GM23338 (cell line): ENCODE data around the gene LAX1. TPM values are rescaled to one million over a fixed set of nuclear protein-coding genes. Genes with fewer than 3 reads are reported as not detected.

Experiments used
- ATAC-seq: fragments of 200-7000 bp; cut with Tn5 transposase; 3 replicates; pipeline ENCODE4 v1.9.1; 2020
- DNase-seq: peaks from one replicate; pipeline ENCODE4 v3.0.0-alpha.2; 2015; ENCODE audit warnings: low spot score
- H2AFZ ChIP-seq: fragments of 200-600 bp; sonication (generic); 2 replicates; pipeline ENCODE4 v1.8.0; 2016; ENCODE audit warnings: antibody characterized with exemption, mild to moderate bottlenecking, moderate library complexity
- H3F3A ChIP-seq: fragments of 200-600 bp; sonication (generic); replicated peaks from 2 replicates; pipeline ENCODE4 v1.8.0; 2017; ENCODE audit warnings: antibody characterized with exemption, mixed run types, low read depth
- H3K27ac ChIP-seq: fragments of 200-600 bp; sonication (generic); 2 replicates; pipeline ENCODE4 v1.6.1; 2016; ENCODE audit warnings: low read depth
- H3K27me3 ChIP-seq: fragments of 200-600 bp; sonication (generic); 2 replicates; pipeline ENCODE4 v1.8.0; 2016; ENCODE audit warnings: mild to moderate bottlenecking, mixed run types, moderate library complexity; ENCODE audit not compliant: insufficient read depth
- H3K36me3 ChIP-seq: fragments of 200-600 bp; sonication (generic); 2 replicates; pipeline ENCODE4 v1.8.0; 2016; ENCODE audit warnings: mild to moderate bottlenecking; ENCODE audit not compliant: insufficient read depth
- H3K4me1 ChIP-seq: fragments of 200-600 bp; sonication (generic); 2 replicates; pipeline ENCODE4 v1.8.0; 2016; ENCODE audit warnings: mild to moderate bottlenecking, moderate library complexity; ENCODE audit not compliant: insufficient read depth
- H3K4me2 ChIP-seq: fragments of 200-600 bp; sonication (generic); 2 replicates; pipeline ENCODE4 v1.7.1; 2017; ENCODE audit warnings: mixed run types
- H3K4me3 ChIP-seq: fragments of 200-600 bp; sonication (generic); 2 replicates; pipeline ENCODE4 v1.6.1; 2016; ENCODE audit warnings: mixed run types
- H3K79me2 ChIP-seq: fragments of 200-600 bp; sonication (generic); replicated peaks from 2 replicates; pipeline ENCODE4 v1.8.0; 2017; ENCODE audit warnings: mild to moderate bottlenecking; ENCODE audit not compliant: insufficient read depth
- H3K9me2 ChIP-seq: fragments of 200-600 bp; sonication (generic); 2 replicates; pipeline ENCODE4 v1.8.0; 2017; ENCODE audit not compliant: insufficient read depth
- H4K20me1 ChIP-seq: fragments of 200-600 bp; sonication (generic); replicated peaks from 2 replicates; pipeline ENCODE4 v1.8.0; 2017; ENCODE audit warnings: mild to moderate bottlenecking; ENCODE audit not compliant: insufficient read depth
- H3K27ac Mint-ChIP-seq: 2 replicates; pipeline ENCODE4 v1.8.0; 2020; ENCODE audit warnings: inconsistent platforms, mild to moderate bottlenecking, moderate library complexity, mixed read lengths
- H3K27me3 Mint-ChIP-seq: 3 replicates; pipeline ENCODE4 v1.8.0; 2022; ENCODE audit warnings: low read depth, mild to moderate bottlenecking, moderate library complexity, mixed read lengths, inconsistent platforms; ENCODE audit not compliant: insufficient read depth, poor library complexity
- H3K36me3 Mint-ChIP-seq: 3 replicates; pipeline ENCODE4 v1.8.0; 2021; ENCODE audit warnings: low read depth, mild to moderate bottlenecking, inconsistent platforms, moderate library complexity, mixed read lengths
- H3K4me1 Mint-ChIP-seq: 3 replicates; pipeline ENCODE4 v1.8.0; 2020; ENCODE audit warnings: mild to moderate bottlenecking, inconsistent platforms, mixed read lengths
- H3K4me3 Mint-ChIP-seq: 3 replicates; pipeline ENCODE4 v1.8.0; 2021; ENCODE audit warnings: moderate library complexity, mild to moderate bottlenecking, inconsistent platforms, mixed read lengths
- H3K9me3 Mint-ChIP-seq: 3 replicates; pipeline ENCODE4 v1.8.0; 2020; ENCODE audit warnings: moderate library complexity, mild to moderate bottlenecking, inconsistent platforms, mixed read lengths
- CREB1 ChIP-seq: fragments of 250-450 bp; sonication (Bioruptor Pico); IDR thresholded peaks from 2 replicates; pipeline ENCODE4 v1.5.0; 2020; ENCODE audit warnings: low read depth, mild to moderate bottlenecking, moderate library complexity
- JUNB ChIP-seq: IDR thresholded peaks from one replicate; pipeline ENCODE4 v1.6.1; 2016; ENCODE audit warnings: antibody characterized with exemption; ENCODE audit not compliant: unreplicated experiment
- NANOG ChIP-seq: IDR thresholded peaks from 2 replicates; pipeline ENCODE4 v1.6.1; 2016; ENCODE audit warnings: antibody characterized with exemption, borderline replicate concordance
- POLR2AphosphoS5 ChIP-seq: IDR thresholded peaks from 2 replicates; pipeline ENCODE4 v1.6.1; 2016; ENCODE audit warnings: antibody characterized with exemption, low read depth
- polyA plus RNA-seq: library from polyadenylated mRNA; unstranded; fragments of >200 nt; fragmentation: Nextera tagmentation; extraction: Ambion mirVana; gene quantifications from 2 replicates; pipeline ENCODE4 v1.2.1, GENCODE V29; 2016
- total RNA-seq: library from RNA; depleted of rRNA; stranded (reverse); fragments of >200 nt; shearing (Covaris generic); gene quantifications from 2 replicates; pipeline ENCODE4 v1.2.3, GENCODE V29; 2014
- TF ChIP-seq, protein P1 (sequence below), 2 experiments: fragments of 200-600 bp in 1 of 2; sonication (generic) in 1 of 2; conservative IDR thresholded peaks; 2 replicates each; pipeline versions ENCODE4 v1.5.1 to v1.6.1; 2016 to 2017; ENCODE audit warnings: antibody characterized with exemption in 2 of 2, low read depth in 2 of 2, mild to moderate bottlenecking in 2 of 2, moderate library complexity in 1 of 2
- TF ChIP-seq, protein P2 (sequence below): IDR thresholded peaks from one replicate; pipeline ENCODE4 v1.6.1; 2018; ENCODE audit warnings: antibody characterized with exemption; ENCODE audit not compliant: unreplicated experiment

Gene LAX1
- total and polyA plus RNA-seq, 2 experiments from 2014 or later, result not detected

DNA sequence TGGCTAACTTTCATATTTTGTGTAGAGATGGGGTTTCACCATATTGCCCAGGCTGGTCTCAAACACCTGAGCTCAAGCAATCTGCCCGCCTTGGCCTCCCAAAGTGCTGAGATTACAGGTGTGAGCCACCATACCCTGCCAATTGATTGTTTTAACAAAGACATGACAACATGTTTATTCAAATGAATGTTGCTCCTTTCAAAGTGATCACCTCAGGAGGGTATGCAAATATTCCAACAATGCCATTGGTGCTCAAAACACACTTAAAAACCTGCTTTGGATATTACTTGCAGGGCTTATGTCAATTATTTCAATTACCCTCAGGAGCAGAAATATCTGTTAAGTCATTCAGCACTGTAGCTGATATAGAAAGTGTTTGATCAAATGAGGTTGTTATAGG lies 7.9 kb downstream of the LAX1 start:
- Mint-ChIP-seq H3K27me3 (peaks cover 8% of the 10 kb centered on the region), H3K36me3 (no peaks in the 10 kb centered on the region), H3K4me3 (no peak overlapping the region), H3K4me1 (peaks cover 9% of the 10 kb centered on the region), H3K27ac (no peak overlapping the region), H3K9me3 (no peaks in the 10 kb centered on the region)
- Histone ChIP-seq H2AFZ (no peak overlapping the region), H3K4me3 (no peak overlapping the region), H4K20me1 (no peaks in the 10 kb centered on the region), H3F3A (no peaks in the 10 kb centered on the region), H3K4me1 (0 out of 2 replicates have a peak, but pooled peaks cover 5% of the 10 kb centered on the region), H3K79me2 (no peaks in the 10 kb centered on the region), H3K27me3 (no peaks in the 10 kb centered on the region), H3K27ac (no peak overlapping the region), H3K36me3 (no peaks in the 10 kb centered on the region), H3K4me2 (no peak overlapping the region), H3K9me2 (0 out of 2 replicates have a peak, but pooled peaks cover 8% of the 10 kb centered on the region)
- TF ChIP-seq, protein P1, sequence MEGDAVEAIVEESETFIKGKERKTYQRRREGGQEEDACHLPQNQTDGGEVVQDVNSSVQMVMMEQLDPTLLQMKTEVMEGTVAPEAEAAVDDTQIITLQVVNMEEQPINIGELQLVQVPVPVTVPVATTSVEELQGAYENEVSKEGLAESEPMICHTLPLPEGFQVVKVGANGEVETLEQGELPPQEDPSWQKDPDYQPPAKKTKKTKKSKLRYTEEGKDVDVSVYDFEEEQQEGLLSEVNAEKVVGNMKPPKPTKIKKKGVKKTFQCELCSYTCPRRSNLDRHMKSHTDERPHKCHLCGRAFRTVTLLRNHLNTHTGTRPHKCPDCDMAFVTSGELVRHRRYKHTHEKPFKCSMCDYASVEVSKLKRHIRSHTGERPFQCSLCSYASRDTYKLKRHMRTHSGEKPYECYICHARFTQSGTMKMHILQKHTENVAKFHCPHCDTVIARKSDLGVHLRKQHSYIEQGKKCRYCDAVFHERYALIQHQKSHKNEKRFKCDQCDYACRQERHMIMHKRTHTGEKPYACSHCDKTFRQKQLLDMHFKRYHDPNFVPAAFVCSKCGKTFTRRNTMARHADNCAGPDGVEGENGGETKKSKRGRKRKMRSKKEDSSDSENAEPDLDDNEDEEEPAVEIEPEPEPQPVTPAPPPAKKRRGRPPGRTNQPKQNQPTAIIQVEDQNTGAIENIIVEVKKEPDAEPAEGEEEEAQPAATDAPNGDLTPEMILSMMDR (conservative IDR thresholded peaks at IDR 0.05; ENCODE audit: low read depth in 2 of 2), result no peak
- TF ChIP-seq CREB1, result no peak
- peak; percentile 42; the same call in 1 of the 2 replicates for TF ChIP-seq NANOG
- TF ChIP-seq POLR2AphosphoS5, result no peak
- peak; percentile 37 for DNase-seq
- peak; percentile 48; the same call in 2 of the 3 replicates for ATAC-seq

DNA sequence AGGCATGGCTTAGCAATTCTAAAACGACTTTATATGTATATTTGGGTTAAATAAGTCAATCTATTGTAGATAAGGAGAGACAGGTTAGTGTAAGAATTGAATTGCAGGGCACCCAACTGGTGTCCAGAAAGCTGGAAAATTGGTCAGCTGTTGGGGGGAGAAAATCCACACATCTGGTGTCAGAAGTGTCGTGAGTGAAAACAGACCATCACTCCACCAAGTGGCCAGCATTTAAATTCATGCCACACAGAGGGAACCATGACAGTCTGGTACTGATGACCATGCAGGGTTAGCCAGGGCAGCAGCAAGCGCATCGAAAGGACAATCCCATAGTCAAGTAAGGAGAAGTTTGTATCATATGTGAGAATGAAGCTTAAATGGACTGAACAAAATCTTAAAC lies 11.7 kb downstream of the LAX1 start:
- DNase-seq, result no peak
- H3K9me3 Mint-ChIP-seq, result no peaks in the 10 kb centered on the region
- TF ChIP-seq, protein P1 (conservative IDR thresholded peaks at IDR 0.05; ENCODE audit: low read depth in 2 of 2), result peak in 1 of 2 experiments; percentile 44; a peak in 2 of 4 replicates
- TF ChIP-seq, protein P2, sequence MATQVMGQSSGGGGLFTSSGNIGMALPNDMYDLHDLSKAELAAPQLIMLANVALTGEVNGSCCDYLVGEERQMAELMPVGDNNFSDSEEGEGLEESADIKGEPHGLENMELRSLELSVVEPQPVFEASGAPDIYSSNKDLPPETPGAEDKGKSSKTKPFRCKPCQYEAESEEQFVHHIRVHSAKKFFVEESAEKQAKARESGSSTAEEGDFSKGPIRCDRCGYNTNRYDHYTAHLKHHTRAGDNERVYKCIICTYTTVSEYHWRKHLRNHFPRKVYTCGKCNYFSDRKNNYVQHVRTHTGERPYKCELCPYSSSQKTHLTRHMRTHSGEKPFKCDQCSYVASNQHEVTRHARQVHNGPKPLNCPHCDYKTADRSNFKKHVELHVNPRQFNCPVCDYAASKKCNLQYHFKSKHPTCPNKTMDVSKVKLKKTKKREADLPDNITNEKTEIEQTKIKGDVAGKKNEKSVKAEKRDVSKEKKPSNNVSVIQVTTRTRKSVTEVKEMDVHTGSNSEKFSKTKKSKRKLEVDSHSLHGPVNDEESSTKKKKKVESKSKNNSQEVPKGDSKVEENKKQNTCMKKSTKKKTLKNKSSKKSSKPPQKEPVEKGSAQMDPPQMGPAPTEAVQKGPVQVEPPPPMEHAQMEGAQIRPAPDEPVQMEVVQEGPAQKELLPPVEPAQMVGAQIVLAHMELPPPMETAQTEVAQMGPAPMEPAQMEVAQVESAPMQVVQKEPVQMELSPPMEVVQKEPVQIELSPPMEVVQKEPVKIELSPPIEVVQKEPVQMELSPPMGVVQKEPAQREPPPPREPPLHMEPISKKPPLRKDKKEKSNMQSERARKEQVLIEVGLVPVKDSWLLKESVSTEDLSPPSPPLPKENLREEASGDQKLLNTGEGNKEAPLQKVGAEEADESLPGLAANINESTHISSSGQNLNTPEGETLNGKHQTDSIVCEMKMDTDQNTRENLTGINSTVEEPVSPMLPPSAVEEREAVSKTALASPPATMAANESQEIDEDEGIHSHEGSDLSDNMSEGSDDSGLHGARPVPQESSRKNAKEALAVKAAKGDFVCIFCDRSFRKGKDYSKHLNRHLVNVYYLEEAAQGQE, result no peak
- TF ChIP-seq JUNB, result no peak
- no peak overlapping the region for H3K4me2 ChIP-seq
- H3K4me1 ChIP-seq, result 0 out of 2 replicates have a peak, but pooled peaks cover 5% of the 10 kb centered on the region
- peak; percentile 35; the same call in 2 of the 3 replicates for ATAC-seq
- H4K20me1 ChIP-seq, result no peaks in the 10 kb centered on the region
- H3K79me2 ChIP-seq, result no peaks in the 10 kb centered on the region
- no peak overlapping the region for H2AFZ ChIP-seq
- H3K27me3 Mint-ChIP-seq, result peaks cover 7% of the 10 kb centered on the region
- no peaks in the 10 kb centered on the region for H3K36me3 Mint-ChIP-seq
- H3K36me3 ChIP-seq, result no peaks in the 10 kb centered on the region
- no peak overlapping the region for H3K4me3 ChIP-seq
- no peaks in the 10 kb centered on the region for H3K27me3 ChIP-seq
- peaks cover 5% of the 10 kb centered on the region; the same call in 2 of the 3 replicates for H3K4me1 Mint-ChIP-seq
- H3F3A ChIP-seq, result no peaks in the 10 kb centered on the region
- no peak overlapping the region for H3K4me3 Mint-ChIP-seq
- no peak overlapping the region for H3K27ac ChIP-seq
- no peaks in the 10 kb centered on the region for H3K9me2 ChIP-seq
- no peak overlapping the region for H3K27ac Mint-ChIP-seq
